ENCODE results near the gene SORL1.

GRCh38 chr11:121670805-121671282 lies 218.7 kb downstream of the SORL1 start:
- TF ChIP-seq EZH2 (IDR thresholded peaks at IDR 0.05) (no peak), POLR2AphosphoS5 (IDR thresholded peaks at IDR 0.05; ENCODE audit: borderline replicate concordance, low read depth, low read length) (no peak)
